B cell (primary cell): ENCODE measurements around the gene INSYN2A.

Experiments used
- CTCF ChIP-seq: fragments of 200-600 bp; IDR thresholded peaks from one replicate; pipeline ENCODE4 v1.8.0; 2022; ENCODE audit warnings: antibody characterized with exemption, mild to moderate bottlenecking
- EZH2 ChIP-seq: IDR thresholded peaks from 2 replicates; pipeline ENCODE4 v1.6.1; 2012; ENCODE audit warnings: borderline replicate concordance, low read depth, mild to moderate bottlenecking, moderate library complexity, low read length; ENCODE audit not compliant: insufficient read depth, poor library complexity, severe bottlenecking

GRCh38 chr10:127207081-127207480 lies 10.7 kb upstream of the INSYN2A start:
- no peak for TF ChIP-seq CTCF
- no peak for TF ChIP-seq EZH2
